HG03159 (cell line): ENCODE data around the gene ZFPM1.

Source experiments
- ATAC-seq: cut with Tn5 transposase; IDR thresholded peaks from one replicate; pipeline ENCODE4 v1.9.1; 2021; ENCODE audit warnings: mild to moderate bottlenecking, moderate library complexity; ENCODE audit not compliant: unreplicated experiment

The ZFPM1 gene

GRCh38 chr16:88495268-88495772 lies 42.2 kb downstream of the ZFPM1 start:
- ATAC-seq = no peak

- no peak for ATAC-seq
Observed at GRCh38 chr16:88497561-88498462, 44.7 kb downstream of the ZFPM1 start.

GRCh38 chr16:88498576-88499208 lies 45.6 kb downstream of the ZFPM1 start:
- ATAC-seq = no peak

GRCh38 chr16:88499292-88499691 lies 46.2 kb downstream of the ZFPM1 start:
- no peak for ATAC-seq

GRCh38 chr16:88499836-88500251 lies 46.8 kb downstream of the ZFPM1 start:
- no peak for ATAC-seq

GRCh38 chr16:88500255-88500661 lies 47.2 kb downstream of the ZFPM1 start:
- no peak for ATAC-seq

GRCh38 chr16:88502371-88502770 lies 49.3 kb downstream of the ZFPM1 start:
- no peak for ATAC-seq

- no peak for ATAC-seq
Observed at GRCh38 chr16:88502776-88503280, 49.7 kb downstream of the ZFPM1 start.

- no peak for ATAC-seq
Observed at GRCh38 chr16:88503374-88503770, 50.3 kb downstream of the ZFPM1 start.

- no peak for ATAC-seq
Observed at GRCh38 chr16:88503771-88504488, 50.9 kb downstream of the ZFPM1 start.

GRCh38 chr16:88504489-88505404 lies 51.7 kb downstream of the ZFPM1 start:
- no peak for ATAC-seq

- ATAC-seq = no peak
Observed at GRCh38 chr16:88505405-88506082, 52.5 kb downstream of the ZFPM1 start.

GRCh38 chr16:88506723-88507122 lies 53.6 kb downstream of the ZFPM1 start:
- no peak for ATAC-seq

- ATAC-seq = no peak
Observed at GRCh38 chr16:88507231-88507743, 54.2 kb downstream of the ZFPM1 start.

- ATAC-seq = no peak
Observed at GRCh38 chr16:88508376-88508867, 55.3 kb downstream of the ZFPM1 start.

GRCh38 chr16:88508868-88509748 lies 56.0 kb downstream of the ZFPM1 start:
- ATAC-seq = no peak

- ATAC-seq = no peak
Observed at GRCh38 chr16:88509749-88510069, 56.6 kb downstream of the ZFPM1 start.
